ENCODE results near the gene RNF11. TPM values are rescaled to one million over a fixed set of nuclear protein-coding genes. Genes with fewer than 3 reads are reported as not detected.

The RNF11 gene
- total RNA-seq, 1 experiment from 2014 or later, result 55.8 TPM

DNA sequence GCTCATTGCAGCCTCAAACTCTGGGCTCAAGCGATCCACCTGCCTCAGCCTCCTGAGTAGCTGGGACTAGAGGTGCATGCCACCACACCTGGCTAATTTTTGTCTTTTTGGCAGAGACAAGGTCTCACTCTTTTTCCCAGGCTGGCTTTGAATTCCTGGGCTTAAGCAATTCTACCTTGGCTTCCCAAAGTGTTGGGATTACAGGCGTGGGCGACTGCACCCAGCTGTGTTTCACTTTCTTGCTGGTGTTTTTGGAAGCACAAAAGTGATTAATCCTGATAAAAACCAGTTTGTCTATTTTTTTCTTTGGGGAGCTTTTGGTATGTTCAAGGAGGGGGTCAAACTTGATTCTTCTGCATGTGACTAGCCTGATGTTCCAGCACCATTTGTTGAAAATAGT, 19.3 kb downstream of the RNF11 start:
- H4K91ac ChIP-seq (ENCODE audit: insufficient read length, low read depth, low read length), result no peak overlapping the region
- H2BK15ac ChIP-seq (ENCODE audit: low read depth, low read length), result no peak overlapping the region
- no peaks in the 10 kb centered on the region; the same call in 1 of the 2 replicates for H3K79me2 ChIP-seq (ENCODE audit: insufficient read depth, low read length)
- H3K4me1 ChIP-seq (ENCODE audit: insufficient read depth, low read length), result no peaks in the 10 kb centered on the region
- no peaks in the 10 kb centered on the region for H3K9me3 ChIP-seq (ENCODE audit: control insufficient read depth, low read depth, low read length)
- H2BK5ac ChIP-seq (ENCODE audit: insufficient read length, low read length), result no peak overlapping the region
- H3K14ac ChIP-seq (ENCODE audit: insufficient read depth, low read length), result no peak overlapping the region
- H2BK120ac ChIP-seq (ENCODE audit: low read depth, low read length, poor library complexity, severe bottlenecking), result no peak overlapping the region
- no peak overlapping the region for H3T11ph ChIP-seq (ENCODE audit: low read length)
- no peak overlapping the region for H2AFZ ChIP-seq (ENCODE audit: low read length)
- H3K23me2 ChIP-seq (ENCODE audit: insufficient read length, low read depth, low read length, poor library complexity, severe bottlenecking), result no peaks in the 10 kb centered on the region
- Mint-ChIP-seq H3K36me3 (ENCODE audit: insufficient read depth in 1 of 3, low read depth in 3 of 3) (no peaks in the 10 kb centered on the region; a peak in 1 of 7 replicates), H3K27me3 (ENCODE audit: low read depth) (no peaks in the 10 kb centered on the region), H3K4me3 (no peak overlapping the region), H3K9me3 (no peaks in the 10 kb centered on the region), H3K27ac (no peak overlapping the region), H3K4me1 (0 out of 4 replicates have a peak, but pooled peaks cover 0 to 4% of the 10 kb centered on the region in 2 experiments)
- WGBS (ENCODE audit: extremely low coverage, insufficient read length, low lambda C conversion rate), result no CpG with 5 or more reads among the region's 3 CpGs
- no peak overlapping the region for H2AK5ac ChIP-seq (ENCODE audit: insufficient read length, low read length)
- H3K23ac ChIP-seq (ENCODE audit: insufficient read length, low read depth, low read length), result no peak overlapping the region
- no peak overlapping the region for H2BK20ac ChIP-seq (ENCODE audit: low read depth, low read length, poor library complexity, severe bottlenecking)
- H3K27ac ChIP-seq (ENCODE audit: insufficient read length, low read depth, low read length), result no peak overlapping the region
- H4K20me1 ChIP-seq (ENCODE audit: control insufficient read depth, insufficient read depth, insufficient read length), result no peaks in the 10 kb centered on the region
- no peak overlapping the region for H4K5ac ChIP-seq (ENCODE audit: insufficient read length, low read depth, low read length)
- H3K79me1 ChIP-seq (ENCODE audit: insufficient read depth, low read depth, low read length, poor library complexity, severe bottlenecking), result peaks cover 12% of the 10 kb centered on the region
- no peak overlapping the region for H3K56ac ChIP-seq (ENCODE audit: insufficient read length, low read depth, low read length)
- TF ChIP-seq, protein P1, sequence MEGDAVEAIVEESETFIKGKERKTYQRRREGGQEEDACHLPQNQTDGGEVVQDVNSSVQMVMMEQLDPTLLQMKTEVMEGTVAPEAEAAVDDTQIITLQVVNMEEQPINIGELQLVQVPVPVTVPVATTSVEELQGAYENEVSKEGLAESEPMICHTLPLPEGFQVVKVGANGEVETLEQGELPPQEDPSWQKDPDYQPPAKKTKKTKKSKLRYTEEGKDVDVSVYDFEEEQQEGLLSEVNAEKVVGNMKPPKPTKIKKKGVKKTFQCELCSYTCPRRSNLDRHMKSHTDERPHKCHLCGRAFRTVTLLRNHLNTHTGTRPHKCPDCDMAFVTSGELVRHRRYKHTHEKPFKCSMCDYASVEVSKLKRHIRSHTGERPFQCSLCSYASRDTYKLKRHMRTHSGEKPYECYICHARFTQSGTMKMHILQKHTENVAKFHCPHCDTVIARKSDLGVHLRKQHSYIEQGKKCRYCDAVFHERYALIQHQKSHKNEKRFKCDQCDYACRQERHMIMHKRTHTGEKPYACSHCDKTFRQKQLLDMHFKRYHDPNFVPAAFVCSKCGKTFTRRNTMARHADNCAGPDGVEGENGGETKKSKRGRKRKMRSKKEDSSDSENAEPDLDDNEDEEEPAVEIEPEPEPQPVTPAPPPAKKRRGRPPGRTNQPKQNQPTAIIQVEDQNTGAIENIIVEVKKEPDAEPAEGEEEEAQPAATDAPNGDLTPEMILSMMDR (conservative IDR thresholded peaks at IDR 0.05), result no peak
- no peak overlapping the region for H2BK12ac ChIP-seq (ENCODE audit: insufficient read length, low read depth, low read length)
- no peak overlapping the region for H3K9ac ChIP-seq (ENCODE audit: extremely low read depth, insufficient read length, low read length)
- H3K18ac ChIP-seq (ENCODE audit: insufficient read length, low read depth, low read length), result no peak overlapping the region
- no peak for DNase-seq
- no peak overlapping the region for H3K4ac ChIP-seq (ENCODE audit: low read depth, low read length)
- no peak overlapping the region for H3K4me2 ChIP-seq (ENCODE audit: insufficient read depth, insufficient read length, low read length)
- H4K8ac ChIP-seq (replicated peaks; ENCODE audit: insufficient read length, low read depth, low read length), result no peak overlapping the region
- H3K27me3 ChIP-seq (ENCODE audit: insufficient read depth, low read length), result no peaks in the 10 kb centered on the region

All from H9 (cell line).